CD14-positive monocyte (primary cell): Measurements from ENCODE around the gene CTF1. TPM values are rescaled to one million over a fixed set of nuclear protein-coding genes. Genes with fewer than 3 reads are reported as not detected.
"Not testable (repeated sequence)": the region's sequence is repeated elsewhere in the genome, so short reads cannot be mapped to it uniquely, and the experiment has no call there.

Source experiments
- DNase-seq, 3 donors: peaks; one replicate each; pipeline ENCODE4 v3.0.0-alpha.2; 2011 to 2022
- H2AFZ ChIP-seq: 2 replicates; pipeline ENCODE4 v1.6.0; 2012; ENCODE audit warnings: mild to moderate bottlenecking, low read depth, low read length, inconsistent platforms; ENCODE audit not compliant: insufficient read depth, poor library complexity, severe bottlenecking
- H3K27ac ChIP-seq, 2 donors: 1 replicate in 1 of 2; 2 replicates in 1 of 2; pipeline ENCODE4 v1.5.1; 2012 to 2013; ENCODE audit warnings: low read length in 2 of 2, control low read depth in 1 of 2, inconsistent platforms in 1 of 2, low read depth in 1 of 2, mild to moderate bottlenecking in 1 of 2
- H3K27me3 ChIP-seq, 2 donors: one replicate each; pipeline versions ENCODE4 v1.6.0 to v1.6.1; 2011 to 2013; ENCODE audit warnings: low read length in 2 of 2; ENCODE audit not compliant: control insufficient read depth in 2 of 2, insufficient read depth in 2 of 2
- H3K36me3 ChIP-seq, 2 donors: replicated peaks in 1 of 2; 1 replicate in 1 of 2; 2 replicates in 1 of 2; pipeline versions ENCODE4 v1.5.1 to v1.6.1; 2012 to 2013; ENCODE audit warnings: low read length in 2 of 2, control low read depth in 1 of 2, inconsistent platforms in 1 of 2, mild to moderate bottlenecking in 1 of 2; ENCODE audit not compliant: insufficient read depth in 2 of 2, control insufficient read depth in 1 of 2
- H3K4me1 ChIP-seq, 2 donors: 1 replicate in 1 of 2; 2 replicates in 1 of 2; pipeline versions ENCODE4 v1.5.1 to v1.6.1; 2012 to 2013; ENCODE audit warnings: low read length in 2 of 2, control low read depth in 1 of 2, inconsistent platforms in 1 of 2, mild to moderate bottlenecking in 1 of 2, moderate library complexity in 1 of 2; ENCODE audit not compliant: insufficient read depth in 2 of 2, control insufficient read depth in 1 of 2
- H3K4me2 ChIP-seq: replicated peaks from 2 replicates; pipeline ENCODE3; 2012; ENCODE audit warnings: low read length, moderate library complexity, mild to moderate bottlenecking; ENCODE audit not compliant: poor library complexity, severe bottlenecking; ENCODE audit errors: extremely low read depth
- H3K4me3 ChIP-seq, 3 experiments: fragments of 200-600 bp in 1 of 3; sonication (generic) in 1 of 3; replicated peaks in 1 of 3; 1 replicate in 2 of 3; 2 replicates in 1 of 3; pipeline ENCODE4 v1.5.1; 2011 to 2013; ENCODE audit warnings: low read length in 3 of 3, mild to moderate bottlenecking in 3 of 3, control low read depth in 2 of 3, low read depth in 2 of 3, inconsistent platforms in 1 of 3, moderate library complexity in 1 of 3
- H3K79me2 ChIP-seq: 2 replicates; pipeline ENCODE4 v1.6.0; 2012; ENCODE audit warnings: mild to moderate bottlenecking, control low read depth, inconsistent platforms, low read length, moderate library complexity; ENCODE audit not compliant: insufficient read depth
- H3K9ac ChIP-seq: 2 replicates; pipeline ENCODE4 v1.6.0; 2017; ENCODE audit warnings: low read length, mild to moderate bottlenecking; ENCODE audit not compliant: insufficient read depth, poor library complexity, severe bottlenecking
- H3K9me3 ChIP-seq, 2 donors: replicated peaks in 1 of 2; 1 replicate in 1 of 2; 2 replicates in 1 of 2; pipeline versions ENCODE4 v1.5.1 to v1.6.1; 2012 to 2013; ENCODE audit warnings: low read length in 2 of 2, control low read depth in 1 of 2; ENCODE audit not compliant: control insufficient read depth in 1 of 2, insufficient read depth in 1 of 2
- H4K20me1 ChIP-seq: 2 replicates; pipeline ENCODE4 v1.6.0; 2012; ENCODE audit warnings: mild to moderate bottlenecking, low read length, control low read depth, moderate library complexity; ENCODE audit not compliant: insufficient read depth
- H3K27ac Mint-ChIP-seq, 7 donors: one replicate each; pipeline ENCODE4 v1.8.0; 2020; ENCODE audit warnings: mild to moderate bottlenecking in 7 of 7, mixed read lengths in 7 of 7, moderate library complexity in 6 of 7, inconsistent platforms in 2 of 7
- H3K27me3 Mint-ChIP-seq, 3 donors: one replicate each; pipeline ENCODE4 v1.8.0; 2021 to 2022; ENCODE audit warnings: low read depth in 3 of 3, mild to moderate bottlenecking in 3 of 3, mixed read lengths in 3 of 3, moderate library complexity in 3 of 3, inconsistent platforms in 1 of 3
- H3K36me3 Mint-ChIP-seq, 2 donors: one replicate each; pipeline ENCODE4 v1.8.0; 2020; ENCODE audit warnings: mixed read lengths in 2 of 2, inconsistent platforms in 1 of 2, mild to moderate bottlenecking in 1 of 2
- H3K4me1 Mint-ChIP-seq: one replicate; pipeline ENCODE4 v1.8.0; 2020; ENCODE audit warnings: mild to moderate bottlenecking, mixed read lengths
- H3K4me3 Mint-ChIP-seq, 2 donors: one replicate each; pipeline ENCODE4 v1.8.0; 2020; ENCODE audit warnings: mild to moderate bottlenecking in 2 of 2, mixed read lengths in 2 of 2, moderate library complexity in 1 of 2
- H3K9me3 Mint-ChIP-seq, 7 donors: one replicate each; pipeline ENCODE4 v1.8.0; 2020 to 2022; ENCODE audit warnings: mixed read lengths in 7 of 7, mild to moderate bottlenecking in 6 of 7, moderate library complexity in 6 of 7, inconsistent platforms in 2 of 7
- CTCF ChIP-seq: fragments of 200-600 bp; IDR thresholded peaks from one replicate; pipeline ENCODE4 v1.8.0; 2022; ENCODE audit warnings: antibody characterized with exemption, mild to moderate bottlenecking
- WGBS: methylation state at CpG from one replicate; pipeline ENCODE4 v1.1.5; 2013; ENCODE audit warnings: missing lambda C conversion rate; ENCODE audit not compliant: insufficient coverage; 5-methylcytosine and 5-hydroxymethylcytosine counted together
- intact Hi-C, 2 donors: fragments of 100-400 bp; cut with micrococcal nuclease; formaldehyde crosslinking; loops; one replicate each; pipeline versions ENCODE4 v1.15.0 to v1.15.1; 2023
- polyA plus RNA-seq, 3 donors: library from polyadenylated mRNA; depleted of rRNA in 1 of 3; unstranded in 2 of 3; stranded (reverse) in 1 of 3; fragments of 300-500 nt in 2 of 3; fragments of >200 nt in 1 of 3; fragmentation: Illumina TruSeq in 2 of 3; gene quantifications; 1 replicate in 2 of 3; 2 replicates in 1 of 3; pipeline ENCODE4 v1.2.3, GENCODE V29; 2012 to 2021

The CTF1 gene
- polyA plus RNA-seq, 3 donors: 0.93 TPM; not detected in 2

- Mint-ChIP-seq H3K4me3 (no peak overlapping the region), H3K36me3 (peaks cover 37 to 63% of the 10 kb centered on the region in 2 donors), H3K9me3 (no peaks in the 10 kb centered on the region), H3K27ac (peak overlapping the region in 1 of 7 donors; percentile 40), H3K27me3 (no peaks in the 10 kb centered on the region), H3K4me1 (peaks cover 18% of the 10 kb centered on the region)
- TF ChIP-seq CTCF: no peak
- H3K9me3 ChIP-seq: no peaks in the 10 kb centered on the region
- no peak overlapping the region for H3K9ac ChIP-seq
- no peaks in the 10 kb centered on the region for H3K27me3 ChIP-seq
- DNase-seq: no peak
- peaks cover 17 to 55% of the 10 kb centered on the region in 2 donors for H3K36me3 ChIP-seq
- no peak overlapping the region for H3K4me2 ChIP-seq
- H3K27ac ChIP-seq: no peak overlapping the region
- H3K4me1 ChIP-seq: peaks cover 17 to 21% of the 10 kb centered on the region in 2 donors
- intact Hi-C loops: no loop called here
- H3K79me2 ChIP-seq: peaks cover 12% of the 10 kb centered on the region
- 92% methylated on average over 1 of the region's 5 CpGs for WGBS
- H4K20me1 ChIP-seq: no peaks in the 10 kb centered on the region
- H3K4me3 ChIP-seq: no peak overlapping the region
- no peak overlapping the region for H2AFZ ChIP-seq
Observed at GRCh38 chr16:30889721-30890120, 6.7 kb upstream of the CTF1 start.

- H3K4me1 Mint-ChIP-seq: peaks cover 31% of the 10 kb centered on the region
- not testable (repeated sequence) for H3K9me3 Mint-ChIP-seq
- H3K27ac Mint-ChIP-seq: peak overlapping the region in 2 of 7 donors; percentile 24 to 41
Observed at GRCh38 chr16:30891043-30891823, 5.2 kb upstream of the CTF1 start.

More at GRCh38 chr16:30891043-30891823, 5.2 kb upstream of the CTF1 start:
- H3K4me3 Mint-ChIP-seq, H3K9ac ChIP-seq, intact Hi-C loops, H3K9me3 ChIP-seq, H3K27me3 Mint-ChIP-seq, H3K4me2 ChIP-seq, DNase-seq, H3K27ac ChIP-seq, H3K4me3 ChIP-seq, H2AFZ ChIP-seq, H4K20me1 ChIP-seq, H3K27me3 ChIP-seq: not testable (repeated sequence)
- Histone ChIP-seq H3K36me3 (peaks cover 14 to 40% of the 10 kb centered on the region in 2 donors), H3K4me1 (peaks cover 25 to 31% of the 10 kb centered on the region in 2 donors), H3K79me2 (peaks cover 12% of the 10 kb centered on the region)
- WGBS: 80% methylated on average over 2 of the region's 15 CpGs
- H3K36me3 Mint-ChIP-seq: peaks cover 26 to 49% of the 10 kb centered on the region in 2 donors
